HEK293T (cell line): ENCODE measurements around the gene TM7SF3.

Experiments used
- CTBP1 ChIP-seq: fragments of 450-650 bp; IDR thresholded peaks from 2 replicates; pipeline ENCODE4 v1.6.1; 2016; ENCODE audit warnings: borderline replicate concordance
- HDGF ChIP-seq: fragments of 450-650 bp; IDR thresholded peaks from 2 replicates; pipeline ENCODE4 v1.6.1; 2017; ENCODE audit warnings: antibody characterized with exemption, borderline replicate concordance
- TARDBP ChIP-seq: fragments of 450-650 bp; IDR thresholded peaks from 2 replicates; pipeline ENCODE4 v1.6.1; 2016
- ZNF384 ChIP-seq: fragments of 450-650 bp; IDR thresholded peaks from 2 replicates; pipeline ENCODE4 v1.6.1; 2016

DNA sequence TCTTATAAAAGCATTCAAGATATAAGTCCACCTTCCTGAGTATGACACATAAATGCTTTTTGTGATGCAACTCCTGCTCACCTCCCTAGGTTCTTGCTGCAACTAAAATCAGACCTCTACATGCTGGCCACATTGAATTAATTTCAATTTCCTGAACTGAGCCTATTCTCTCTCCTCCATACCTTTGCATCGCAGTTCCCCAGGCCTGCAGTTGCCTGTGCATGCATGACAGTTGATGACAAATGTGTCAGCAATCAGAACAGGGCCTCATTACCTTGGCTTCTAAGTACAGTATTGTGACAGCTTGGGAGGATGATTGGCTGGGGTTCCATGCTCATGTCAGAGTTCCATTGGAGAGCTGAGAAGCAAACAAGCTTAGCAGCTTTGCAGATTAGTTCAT, 3.9 kb upstream of the TM7SF3 start:
- no peak for TF ChIP-seq TARDBP
- TF ChIP-seq ZNF384, result no peak
- no peak for TF ChIP-seq CTBP1
- TF ChIP-seq HDGF, result no peak
